Nephron progenitor cell (in vitro differentiated cells): ENCODE results near the gene GASK1B.

ENCODE experiments used
- DNase-seq: peaks from one replicate; pipeline ENCODE4 v3.0.0; 2021
- H3K27ac Mint-ChIP-seq: 2 replicates; pipeline ENCODE4 v1.8.0; 2021; ENCODE audit warnings: mild to moderate bottlenecking, moderate library complexity, mixed read lengths
- H3K27me3 Mint-ChIP-seq: 2 replicates; pipeline ENCODE4 v1.8.0; 2021; ENCODE audit warnings: mild to moderate bottlenecking, low read depth, mixed read lengths; ENCODE audit not compliant: poor library complexity
- H3K36me3 Mint-ChIP-seq: 2 replicates; pipeline ENCODE4 v1.8.0; 2021; ENCODE audit warnings: low read depth, mixed read lengths
- H3K4me1 Mint-ChIP-seq: 2 replicates; pipeline ENCODE4 v1.8.0; 2021; ENCODE audit warnings: mixed read lengths
- H3K4me3 Mint-ChIP-seq: 2 replicates; pipeline ENCODE4 v1.8.0; 2021; ENCODE audit warnings: mild to moderate bottlenecking, moderate library complexity, mixed read lengths
- H3K9me3 Mint-ChIP-seq: 2 replicates; pipeline ENCODE4 v1.8.0; 2021; ENCODE audit warnings: mild to moderate bottlenecking, moderate library complexity, mixed read lengths
- CTCF ChIP-seq: fragments of 200-600 bp; sonication (generic); IDR thresholded peaks from 2 replicates; pipeline ENCODE4 v1.5.0; 2021; ENCODE audit warnings: antibody characterized with exemption

The GASK1B gene

GRCh38 chr4:158193171-158193749 lies 20.4 kb upstream of the GASK1B start:
- Mint-ChIP-seq H3K27me3 (peaks cover 2% of the 10 kb centered on the region), H3K4me1 (no peaks in the 10 kb centered on the region), H3K27ac (no peak overlapping the region), H3K9me3 (no peaks in the 10 kb centered on the region), H3K36me3 (no peaks in the 10 kb centered on the region), H3K4me3 (no peak overlapping the region)
- no peak for DNase-seq
- peak; percentile 46 for TF ChIP-seq CTCF

- no peak overlapping the region for H3K4me3 Mint-ChIP-seq
- no peaks in the 10 kb centered on the region for H3K9me3 Mint-ChIP-seq
- DNase-seq, result no peak
- no peaks in the 10 kb centered on the region for H3K4me1 Mint-ChIP-seq
- no peak overlapping the region for H3K27ac Mint-ChIP-seq
- peaks cover 2% of the 10 kb centered on the region for H3K27me3 Mint-ChIP-seq
- no peaks in the 10 kb centered on the region for H3K36me3 Mint-ChIP-seq
- no peak for TF ChIP-seq CTCF
Measured at GRCh38 chr4:158192439-158193158, 19.8 kb upstream of the GASK1B start.

GRCh38 chr4:158190718-158191117 lies 17.9 kb upstream of the GASK1B start:
- H3K27me3 Mint-ChIP-seq, result peaks cover 2% of the 10 kb centered on the region
- no peaks in the 10 kb centered on the region for H3K36me3 Mint-ChIP-seq
- no peaks in the 10 kb centered on the region for H3K4me1 Mint-ChIP-seq
- DNase-seq, result no peak
- H3K4me3 Mint-ChIP-seq, result no peak overlapping the region
- no peaks in the 10 kb centered on the region for H3K9me3 Mint-ChIP-seq
- H3K27ac Mint-ChIP-seq, result no peak overlapping the region
- no peak for TF ChIP-seq CTCF

- H3K4me1 Mint-ChIP-seq, result no peaks in the 10 kb centered on the region
- peaks cover 2% of the 10 kb centered on the region for H3K27me3 Mint-ChIP-seq
- DNase-seq, result no peak
- no peak for TF ChIP-seq CTCF
- no peak overlapping the region for H3K4me3 Mint-ChIP-seq
- H3K9me3 Mint-ChIP-seq, result no peaks in the 10 kb centered on the region
- H3K27ac Mint-ChIP-seq, result no peak overlapping the region
- no peaks in the 10 kb centered on the region for H3K36me3 Mint-ChIP-seq
Measured at GRCh38 chr4:158189422-158189821, 16.6 kb upstream of the GASK1B start.

GRCh38 chr4:158186815-158187214 lies 14.0 kb upstream of the GASK1B start:
- no peaks in the 10 kb centered on the region for H3K9me3 Mint-ChIP-seq
- H3K36me3 Mint-ChIP-seq, result no peaks in the 10 kb centered on the region
- H3K27ac Mint-ChIP-seq, result no peak overlapping the region
- H3K4me3 Mint-ChIP-seq, result no peak overlapping the region
- no peak for TF ChIP-seq CTCF
- no peak for DNase-seq
- H3K27me3 Mint-ChIP-seq, result no peaks in the 10 kb centered on the region
- H3K4me1 Mint-ChIP-seq, result peaks cover 9% of the 10 kb centered on the region

GRCh38 chr4:158182736-158183135 lies 9.9 kb upstream of the GASK1B start:
- DNase-seq, result no peak
- no peak for TF ChIP-seq CTCF
- Mint-ChIP-seq H3K4me1 (peaks cover 10% of the 10 kb centered on the region), H3K27ac (no peak overlapping the region), H3K9me3 (no peaks in the 10 kb centered on the region), H3K27me3 (peaks cover 3% of the 10 kb centered on the region), H3K4me3 (no peak overlapping the region), H3K36me3 (no peaks in the 10 kb centered on the region)
